HUES6 (cell line): ENCODE data around the gene ATG12.

ENCODE experiments used
- H3K27ac ChIP-seq: 2 replicates; pipeline ENCODE4 v1.7.0; 2013; ENCODE audit warnings: low read depth, mild to moderate bottlenecking, low read length, inconsistent platforms
- H3K27me3 ChIP-seq: 2 replicates; pipeline ENCODE4 v1.6.1; 2013; ENCODE audit warnings: low read length; ENCODE audit not compliant: control insufficient read depth, insufficient read depth
- H3K36me3 ChIP-seq: 2 replicates; pipeline ENCODE4 v1.6.1; 2013; ENCODE audit warnings: low read length; ENCODE audit not compliant: control insufficient read depth, insufficient read depth
- H3K4me1 ChIP-seq: 2 replicates; pipeline ENCODE4 v1.6.1; 2013; ENCODE audit warnings: low read length; ENCODE audit not compliant: control insufficient read depth, insufficient read depth
- H3K4me3 ChIP-seq: 2 replicates; pipeline ENCODE4 v1.5.1; 2013; ENCODE audit warnings: low read depth, low read length
- H3K9ac ChIP-seq: one replicate; pipeline ENCODE4 v1.6.1; 2013; ENCODE audit warnings: mild to moderate bottlenecking, low read length
- H3K9me3 ChIP-seq: 2 replicates; pipeline ENCODE4 v1.6.1; 2013; ENCODE audit warnings: low read depth, low read length; ENCODE audit not compliant: control insufficient read depth, insufficient read depth

The ATG12 gene

GRCh38 chr5:115807654-115808052 lies 33.7 kb downstream of the ATG12 start:
- Histone ChIP-seq H3K4me1 (peaks cover 10% of the 10 kb centered on the region), H3K9ac (no peak overlapping the region), H3K27me3 (no peaks in the 10 kb centered on the region), H3K9me3 (no peaks in the 10 kb centered on the region), H3K36me3 (peaks cover 20% of the 10 kb centered on the region), H3K4me3 (no peak overlapping the region), H3K27ac (0 out of 2 replicates have a peak overlapping the region, but pooled peaks have one; percentile 3)

- H3K4me3 ChIP-seq, result no peak overlapping the region
Measured at GRCh38 chr5:115806986-115807653, 34.2 kb downstream of the ATG12 start.

GRCh38 chr5:115801984-115802383 lies 39.4 kb downstream of the ATG12 start:
- no peak overlapping the region for H3K27ac ChIP-seq
- peaks cover 4% of the 10 kb centered on the region; the same call in 1 of the 2 replicates for H3K36me3 ChIP-seq
- H3K9ac ChIP-seq, result no peak overlapping the region
- peaks cover 7% of the 10 kb centered on the region for H3K4me1 ChIP-seq
- H3K4me3 ChIP-seq, result no peak overlapping the region
- no peaks in the 10 kb centered on the region for H3K27me3 ChIP-seq
- H3K9me3 ChIP-seq, result no peaks in the 10 kb centered on the region

More at GRCh38 chr5:115806986-115807653, 34.2 kb downstream of the ATG12 start:
- Histone ChIP-seq H3K27me3 (no peaks in the 10 kb centered on the region), H3K27ac (0 out of 2 replicates have a peak overlapping the region, but pooled peaks have one; percentile 3), H3K9me3 (no peaks in the 10 kb centered on the region), H3K36me3 (peaks cover 16% of the 10 kb centered on the region), H3K9ac (no peak overlapping the region), H3K4me1 (peaks cover 10% of the 10 kb centered on the region)

- Histone ChIP-seq H3K27ac (no peak overlapping the region), H3K27me3 (no peaks in the 10 kb centered on the region), H3K9me3 (no peaks in the 10 kb centered on the region), H3K9ac (no peak overlapping the region), H3K36me3 (peaks cover under 1% of the 10 kb centered on the region; the same call in 1 of the 2 replicates), H3K4me1 (no peaks in the 10 kb centered on the region), H3K4me3 (no peak overlapping the region)
Measured at GRCh38 chr5:115801152-115801551, 40.2 kb downstream of the ATG12 start.

GRCh38 chr5:115800108-115800507 lies 41.3 kb downstream of the ATG12 start:
- Histone ChIP-seq H3K4me1 (no peaks in the 10 kb centered on the region), H3K27ac (no peak overlapping the region), H3K9me3 (no peaks in the 10 kb centered on the region), H3K9ac (no peak overlapping the region), H3K4me3 (no peak overlapping the region), H3K27me3 (no peaks in the 10 kb centered on the region), H3K36me3 (no peaks in the 10 kb centered on the region; the same call in 1 of the 2 replicates)

DNA sequence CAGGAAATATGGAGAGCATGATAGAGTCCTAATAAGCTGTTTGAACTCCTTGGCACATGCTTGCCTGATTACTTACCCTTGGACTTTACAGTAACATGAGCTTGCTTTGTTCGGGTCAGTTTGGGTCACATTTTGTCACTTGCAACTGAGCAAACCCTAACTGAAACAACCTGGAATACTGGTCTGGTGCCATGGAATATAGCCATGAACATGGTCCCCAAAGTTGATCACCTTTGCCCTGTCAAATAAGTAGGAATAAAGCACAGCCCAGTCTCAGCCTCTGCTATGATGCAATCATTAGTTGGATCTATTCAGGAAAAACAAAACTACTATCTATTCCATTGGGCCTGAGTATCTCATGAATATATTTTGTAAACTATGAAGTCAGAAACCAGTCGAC lies 43.1 kb downstream of the ATG12 start:
- Histone ChIP-seq H3K9ac (no peak overlapping the region), H3K9me3 (no peaks in the 10 kb centered on the region), H3K27ac (no peak overlapping the region), H3K4me1 (no peaks in the 10 kb centered on the region), H3K4me3 (no peak overlapping the region), H3K36me3 (no peaks in the 10 kb centered on the region), H3K27me3 (no peaks in the 10 kb centered on the region)

- Histone ChIP-seq H3K9ac (no peak overlapping the region), H3K27ac (no peak overlapping the region), H3K9me3 (no peaks in the 10 kb centered on the region), H3K36me3 (no peaks in the 10 kb centered on the region), H3K27me3 (no peaks in the 10 kb centered on the region), H3K4me3 (no peak overlapping the region), H3K4me1 (no peaks in the 10 kb centered on the region)
Measured at GRCh38 chr5:115796656-115797055, 44.7 kb downstream of the ATG12 start.

GRCh38 chr5:115795700-115796099 lies 45.7 kb downstream of the ATG12 start:
- H3K9me3 ChIP-seq, result no peaks in the 10 kb centered on the region
- no peaks in the 10 kb centered on the region for H3K27me3 ChIP-seq
- no peak overlapping the region for H3K27ac ChIP-seq
- no peaks in the 10 kb centered on the region for H3K4me1 ChIP-seq
- H3K36me3 ChIP-seq, result no peaks in the 10 kb centered on the region
- no peak overlapping the region for H3K4me3 ChIP-seq
- no peak overlapping the region for H3K9ac ChIP-seq

DNA sequence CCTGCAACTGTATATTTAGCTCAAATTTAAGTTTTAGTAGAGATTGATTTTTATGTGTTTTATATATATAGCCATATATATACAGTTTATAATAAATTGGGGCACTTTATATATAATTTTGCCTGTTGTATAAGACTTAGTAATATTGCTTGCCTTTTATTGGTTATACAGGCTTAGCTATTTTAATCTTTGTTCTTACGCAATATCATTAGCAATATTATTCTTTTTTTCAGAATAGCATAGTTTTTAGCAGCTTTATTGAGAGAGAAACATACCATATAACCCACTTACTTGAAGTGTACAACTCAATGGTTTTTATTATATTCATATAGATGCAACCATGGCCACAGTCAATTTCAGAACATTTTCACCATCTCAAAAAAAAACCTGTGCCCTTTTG lies 52.9 kb downstream of the ATG12 start:
- Histone ChIP-seq H3K9ac (no peak overlapping the region), H3K27me3 (no peaks in the 10 kb centered on the region), H3K36me3 (no peaks in the 10 kb centered on the region), H3K4me1 (peaks cover 8% of the 10 kb centered on the region), H3K9me3 (peaks cover 5% of the 10 kb centered on the region; the same call in 1 of the 2 replicates), H3K27ac (no peak overlapping the region), H3K4me3 (no peak overlapping the region)

- peaks cover 5% of the 10 kb centered on the region; the same call in 1 of the 2 replicates for H3K9me3 ChIP-seq
- H3K4me1 ChIP-seq, result peaks cover 8% of the 10 kb centered on the region
Measured at GRCh38 chr5:115787426-115787825, 53.9 kb downstream of the ATG12 start.

GRCh38 chr5:115785381-115786065 lies 55.8 kb downstream of the ATG12 start:
- no peak overlapping the region for H3K9ac ChIP-seq
- no peaks in the 10 kb centered on the region for H3K27me3 ChIP-seq
- no peak overlapping the region for H3K27ac ChIP-seq
- peaks cover 5% of the 10 kb centered on the region; the same call in 1 of the 2 replicates for H3K9me3 ChIP-seq
- no peaks in the 10 kb centered on the region for H3K36me3 ChIP-seq
- no peak overlapping the region for H3K4me3 ChIP-seq
- peaks cover 8% of the 10 kb centered on the region for H3K4me1 ChIP-seq

More at GRCh38 chr5:115787426-115787825, 53.9 kb downstream of the ATG12 start:
- no peak overlapping the region for H3K9ac ChIP-seq
- H3K36me3 ChIP-seq, result no peaks in the 10 kb centered on the region
- no peak overlapping the region for H3K27ac ChIP-seq
- H3K4me3 ChIP-seq, result no peak overlapping the region
- H3K27me3 ChIP-seq, result no peaks in the 10 kb centered on the region
